Right kidney (tissue), 1 donor: Measurements from ENCODE around the gene DGCR6.
"Not testable (repeated sequence)": the region's sequence is repeated elsewhere in the genome, so short reads cannot be mapped to it uniquely, and the experiment has no call there.

ENCODE experiments used
- DNase-seq: peaks from one replicate; pipeline ENCODE4 v3.0.0-alpha.2; 2016

Gene DGCR6

DNA sequence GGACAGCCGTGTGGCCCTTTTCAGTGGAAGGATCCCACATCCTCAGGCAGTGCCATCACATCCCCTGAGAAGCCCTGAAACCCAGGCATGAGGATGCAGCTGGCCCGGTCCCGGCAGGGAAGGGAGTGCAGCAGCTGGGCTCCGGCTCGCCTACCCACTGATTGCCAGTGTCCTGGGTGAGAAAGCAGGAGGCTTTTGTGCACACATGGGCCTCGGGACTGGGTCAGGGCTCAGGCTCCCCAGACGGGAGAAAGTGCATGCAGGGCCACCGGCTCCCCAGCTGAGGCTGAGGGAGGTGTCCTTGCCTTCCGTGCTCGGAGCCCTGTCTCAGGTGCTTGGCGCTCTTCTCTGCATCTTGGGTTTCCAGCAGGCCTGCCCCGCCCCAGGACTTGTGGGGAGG, 53.6 kb downstream of the DGCR6 start:
- DNase-seq: not testable (repeated sequence)

DNA sequence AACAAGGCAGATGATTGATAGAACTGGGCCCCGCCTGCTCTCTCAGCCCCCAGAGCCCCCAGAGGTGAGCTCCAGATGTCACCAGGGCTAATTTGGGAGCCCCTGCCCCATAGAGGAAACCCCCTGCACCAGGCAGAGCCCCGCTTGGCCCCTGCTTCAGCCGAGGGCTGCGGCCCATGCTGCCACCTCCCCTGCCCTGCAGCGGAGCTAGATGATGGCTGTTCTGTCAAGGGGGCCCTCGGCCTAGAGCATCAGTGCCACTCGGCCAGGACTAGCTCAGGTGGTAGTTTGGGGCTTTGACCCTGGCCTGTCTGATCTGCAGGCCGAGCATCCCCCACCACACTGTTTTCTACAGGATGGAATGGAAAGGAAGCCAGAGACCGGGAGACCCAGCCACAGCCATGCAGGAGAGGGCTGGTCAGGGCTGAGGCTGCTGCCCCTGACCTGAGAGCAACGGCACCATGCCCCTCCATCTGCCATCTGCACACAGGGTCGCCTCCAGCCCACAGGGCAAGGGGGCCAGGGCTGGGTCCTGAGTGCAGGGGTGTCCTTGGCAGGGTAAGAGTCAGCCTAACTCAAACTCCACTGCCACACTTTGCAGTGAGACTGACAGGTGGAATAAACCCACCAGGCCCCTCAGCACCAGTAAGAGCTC, 54.2 kb downstream of the DGCR6 start:
- DNase-seq: not testable (repeated sequence)

- DNase-seq: not testable (repeated sequence)
Observed at GRCh38 chr22:18961201-18961600, 55.1 kb downstream of the DGCR6 start.
